H9 (cell line): ENCODE results near the gene FCRLA. TPM values are rescaled to one million over a fixed set of nuclear protein-coding genes. Genes with fewer than 3 reads are reported as not detected.

Experiments used
- DNase-seq: peaks from one replicate; pipeline ENCODE4 v3.0.0-alpha.2; 2017
- H2AFZ ChIP-seq: one replicate; pipeline ENCODE4 v1.6.1; 2013; ENCODE audit warnings: mild to moderate bottlenecking, low read length, control low read depth, moderate library complexity
- H2AK5ac ChIP-seq: 2 replicates; pipeline ENCODE4 v1.6.1; 2013; ENCODE audit warnings: low read length, control low read depth, mixed read lengths; ENCODE audit not compliant: insufficient read length
- H2BK120ac ChIP-seq: one replicate; pipeline ENCODE4 v1.6.1; 2013; ENCODE audit warnings: low read depth, mild to moderate bottlenecking, low read length, control low read depth, inconsistent platforms; ENCODE audit not compliant: poor library complexity, severe bottlenecking
- H2BK12ac ChIP-seq: 2 replicates; pipeline ENCODE4 v1.6.1; 2013; ENCODE audit warnings: low read length, control low read depth, mixed read lengths, low read depth; ENCODE audit not compliant: insufficient read length
- H2BK15ac ChIP-seq: 2 replicates; pipeline ENCODE4 v1.6.1; 2013; ENCODE audit warnings: low read depth, low read length, control low read depth
- H2BK20ac ChIP-seq: one replicate; pipeline ENCODE4 v1.6.1; 2013; ENCODE audit warnings: low read depth, mild to moderate bottlenecking, low read length, control low read depth, inconsistent platforms; ENCODE audit not compliant: poor library complexity, severe bottlenecking
- H2BK5ac ChIP-seq: 2 replicates; pipeline ENCODE4 v1.6.1; 2013; ENCODE audit warnings: low read length, control low read depth, mixed read lengths; ENCODE audit not compliant: insufficient read length
- H3K14ac ChIP-seq: 2 replicates; pipeline ENCODE4 v1.6.1; 2013; ENCODE audit warnings: low read length, control low read depth; ENCODE audit not compliant: insufficient read depth
- H3K18ac ChIP-seq: 2 replicates; pipeline ENCODE4 v1.6.1; 2013; ENCODE audit warnings: low read depth, mild to moderate bottlenecking, mixed read lengths, low read length, control low read depth; ENCODE audit not compliant: insufficient read length
- H3K23ac ChIP-seq: 2 replicates; pipeline ENCODE4 v1.6.1; 2013; ENCODE audit warnings: low read length, control low read depth, mixed read lengths, low read depth; ENCODE audit not compliant: insufficient read length
- H3K23me2 ChIP-seq: 2 replicates; pipeline ENCODE4 v1.6.1; 2013; ENCODE audit warnings: low read depth, mild to moderate bottlenecking, mixed read lengths, low read length, control low read depth; ENCODE audit not compliant: insufficient read length, poor library complexity, severe bottlenecking
- H3K27ac ChIP-seq: 2 replicates; pipeline ENCODE4 v1.5.1; 2013; ENCODE audit warnings: low read length, control low read depth, mixed read lengths, low read depth; ENCODE audit not compliant: insufficient read length
- H3K27me3 ChIP-seq: 2 replicates; pipeline ENCODE4 v1.6.1; 2013; ENCODE audit warnings: low read length, control low read depth, inconsistent platforms; ENCODE audit not compliant: insufficient read depth
- H3K4ac ChIP-seq: 2 replicates; pipeline ENCODE4 v1.6.1; 2013; ENCODE audit warnings: low read depth, mild to moderate bottlenecking, control low read depth, inconsistent platforms, low read length, moderate library complexity
- H3K4me1 ChIP-seq: 2 replicates; pipeline ENCODE4 v1.6.1; 2013; ENCODE audit warnings: low read length, control low read depth, inconsistent platforms; ENCODE audit not compliant: insufficient read depth
- H3K4me2 ChIP-seq: 2 replicates; pipeline ENCODE4 v1.6.1; 2013; ENCODE audit warnings: low read length, control low read depth, mixed read lengths; ENCODE audit not compliant: insufficient read length, insufficient read depth
- H3K56ac ChIP-seq: 2 replicates; pipeline ENCODE4 v1.6.1; 2013; ENCODE audit warnings: low read depth, mild to moderate bottlenecking, mixed read lengths, low read length, control low read depth; ENCODE audit not compliant: insufficient read length
- H3K79me1 ChIP-seq: 2 replicates; pipeline ENCODE4 v1.6.1; 2013; ENCODE audit warnings: low read depth, mild to moderate bottlenecking, moderate library complexity, low read length, control low read depth, inconsistent platforms; ENCODE audit not compliant: insufficient read depth, poor library complexity, severe bottlenecking
- H3K79me2 ChIP-seq: 2 replicates; pipeline ENCODE4 v1.6.1; 2013; ENCODE audit warnings: low read length, control low read depth, inconsistent platforms; ENCODE audit not compliant: insufficient read depth
- H3K9ac ChIP-seq: 2 replicates; pipeline ENCODE4 v1.6.1; 2013; ENCODE audit warnings: low read length, control low read depth, mixed read lengths; ENCODE audit not compliant: insufficient read length; ENCODE audit errors: extremely low read depth
- H3K9me3 ChIP-seq: one replicate; pipeline ENCODE4 v1.6.1; 2013; ENCODE audit warnings: low read depth, low read length, inconsistent platforms; ENCODE audit not compliant: control insufficient read depth
- H3T11ph ChIP-seq: one replicate; pipeline ENCODE4 v1.6.1; 2013; ENCODE audit warnings: mild to moderate bottlenecking, low read length, control low read depth, inconsistent platforms
- H4K20me1 ChIP-seq: one replicate; pipeline ENCODE4 v1.6.1; 2013; ENCODE audit not compliant: control insufficient read depth, insufficient read length, insufficient read depth
- H4K5ac ChIP-seq: 2 replicates; pipeline ENCODE4 v1.6.1; 2013; ENCODE audit warnings: low read depth, mild to moderate bottlenecking, mixed read lengths, low read length, control low read depth; ENCODE audit not compliant: insufficient read length
- H4K8ac ChIP-seq: replicated peaks from 2 replicates; pipeline ENCODE4 v1.6.1; 2013; ENCODE audit warnings: low read length, control low read depth, mixed read lengths, low read depth; ENCODE audit not compliant: insufficient read length
- H4K91ac ChIP-seq: 2 replicates; pipeline ENCODE4 v1.6.1; 2013; ENCODE audit warnings: low read depth, mild to moderate bottlenecking, moderate library complexity, mixed read lengths, low read length, control low read depth; ENCODE audit not compliant: insufficient read length
- H3K27ac Mint-ChIP-seq, 3 experiments: 2 replicates in 2 of 3; 3 replicates in 1 of 3; pipeline ENCODE4 v1.8.0; 2020 to 2021; ENCODE audit warnings: mixed read lengths in 3 of 3, mild to moderate bottlenecking in 1 of 3, moderate library complexity in 1 of 3
- H3K27me3 Mint-ChIP-seq: 2 replicates; pipeline ENCODE4 v1.8.0; 2021; ENCODE audit warnings: low read depth, mild to moderate bottlenecking, moderate library complexity, mixed read lengths
- H3K36me3 Mint-ChIP-seq, 3 experiments: 2 replicates in 2 of 3; 3 replicates in 1 of 3; pipeline ENCODE4 v1.8.0; 2020 to 2021; ENCODE audit warnings: low read depth in 3 of 3, mixed read lengths in 3 of 3; ENCODE audit not compliant: insufficient read depth in 1 of 3
- H3K4me1 Mint-ChIP-seq, 2 experiments: 2 replicates each; pipeline ENCODE4 v1.8.0; 2020; ENCODE audit warnings: mixed read lengths in 2 of 2
- H3K4me3 Mint-ChIP-seq, 2 experiments: 2 replicates in 1 of 2; 3 replicates in 1 of 2; pipeline ENCODE4 v1.8.0; 2020 to 2021; ENCODE audit warnings: mild to moderate bottlenecking in 2 of 2, mixed read lengths in 2 of 2, moderate library complexity in 1 of 2
- H3K9me3 Mint-ChIP-seq, 2 experiments: 2 replicates in 1 of 2; 3 replicates in 1 of 2; pipeline ENCODE4 v1.8.0; 2020; ENCODE audit warnings: mild to moderate bottlenecking in 2 of 2, mixed read lengths in 2 of 2, moderate library complexity in 1 of 2
- WGBS: extraction: QIAGEN DNeasy Blood & Tissue Kit; methylation state at CpG from one replicate; pipeline ENCODE4 v1.1.7; 2013; ENCODE audit warnings: missing lambda C conversion rate, low lambda C conversion rate, mixed read lengths; ENCODE audit not compliant: insufficient read length; ENCODE audit errors: extremely low coverage; 5-methylcytosine and 5-hydroxymethylcytosine counted together
- total RNA-seq: library from RNA; stranded (reverse); gene quantifications from 2 replicates; pipeline ENCODE4 v1.2.1, GENCODE V29; 2021
- TF ChIP-seq, protein P1 (sequence below): fragments of 200-600 bp; sonication (generic); conservative IDR thresholded peaks from 3 replicates; pipeline ENCODE4 v1.8.0; 2021; ENCODE audit warnings: antibody characterized with exemption, mild to moderate bottlenecking

FCRLA gene
- total RNA-seq, 1 experiment from 2014 or later: not detected

DNA sequence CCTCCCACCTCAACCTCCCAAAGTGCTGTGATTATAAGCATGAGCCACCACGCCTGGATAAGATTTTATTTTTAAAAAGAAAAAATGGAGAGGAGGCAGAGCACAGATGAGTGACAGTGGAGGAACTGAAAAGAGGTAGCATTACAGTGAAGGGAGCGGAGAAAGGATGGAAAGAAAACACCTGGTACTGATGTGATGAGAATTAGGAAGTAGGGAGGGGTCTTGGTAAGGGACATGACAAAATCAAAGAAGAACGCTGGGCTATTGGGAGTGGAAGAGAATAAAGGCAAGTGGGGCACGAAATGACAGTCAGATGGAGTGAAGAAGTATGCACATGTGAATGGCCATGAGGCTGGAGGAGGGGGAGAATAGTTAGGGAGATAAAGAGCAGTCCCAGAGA, 2.3 kb downstream of the FCRLA start:
- Histone ChIP-seq H3K27ac (no peak overlapping the region), H2BK15ac (no peak overlapping the region), H3K4ac (no peak overlapping the region), H2BK20ac (no peak overlapping the region), H3K18ac (no peak overlapping the region), H2AFZ (no peak overlapping the region), H3T11ph (no peak overlapping the region), H3K14ac (no peak overlapping the region), H3K27me3 (no peaks in the 10 kb centered on the region), H3K4me1 (no peaks in the 10 kb centered on the region), H3K9me3 (no peaks in the 10 kb centered on the region), H2BK5ac (no peak overlapping the region), H2BK120ac (no peak overlapping the region), H3K79me1 (no peaks in the 10 kb centered on the region), H4K8ac (no peak overlapping the region), H2AK5ac (no peak overlapping the region), H3K23ac (no peak overlapping the region), H3K4me2 (no peak overlapping the region), H2BK12ac (no peak overlapping the region), H4K91ac (no peak overlapping the region), H4K5ac (no peak overlapping the region), H4K20me1 (no peaks in the 10 kb centered on the region), H3K79me2 (no peaks in the 10 kb centered on the region), H3K23me2 (no peaks in the 10 kb centered on the region), H3K9ac (no peak overlapping the region), H3K56ac (no peak overlapping the region)
- H3K36me3 Mint-ChIP-seq: no peaks in the 10 kb centered on the region
- no peak for DNase-seq
- peaks cover 12% of the 10 kb centered on the region in 2 experiments for H3K4me1 Mint-ChIP-seq
- WGBS: no CpG with 5 or more reads among the region's 4 CpGs
- no peak overlapping the region for H3K4me3 Mint-ChIP-seq
- TF ChIP-seq, protein P1, sequence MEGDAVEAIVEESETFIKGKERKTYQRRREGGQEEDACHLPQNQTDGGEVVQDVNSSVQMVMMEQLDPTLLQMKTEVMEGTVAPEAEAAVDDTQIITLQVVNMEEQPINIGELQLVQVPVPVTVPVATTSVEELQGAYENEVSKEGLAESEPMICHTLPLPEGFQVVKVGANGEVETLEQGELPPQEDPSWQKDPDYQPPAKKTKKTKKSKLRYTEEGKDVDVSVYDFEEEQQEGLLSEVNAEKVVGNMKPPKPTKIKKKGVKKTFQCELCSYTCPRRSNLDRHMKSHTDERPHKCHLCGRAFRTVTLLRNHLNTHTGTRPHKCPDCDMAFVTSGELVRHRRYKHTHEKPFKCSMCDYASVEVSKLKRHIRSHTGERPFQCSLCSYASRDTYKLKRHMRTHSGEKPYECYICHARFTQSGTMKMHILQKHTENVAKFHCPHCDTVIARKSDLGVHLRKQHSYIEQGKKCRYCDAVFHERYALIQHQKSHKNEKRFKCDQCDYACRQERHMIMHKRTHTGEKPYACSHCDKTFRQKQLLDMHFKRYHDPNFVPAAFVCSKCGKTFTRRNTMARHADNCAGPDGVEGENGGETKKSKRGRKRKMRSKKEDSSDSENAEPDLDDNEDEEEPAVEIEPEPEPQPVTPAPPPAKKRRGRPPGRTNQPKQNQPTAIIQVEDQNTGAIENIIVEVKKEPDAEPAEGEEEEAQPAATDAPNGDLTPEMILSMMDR: no peak
- no peak overlapping the region for H3K27ac Mint-ChIP-seq
- peaks cover 3% of the 10 kb centered on the region for H3K27me3 Mint-ChIP-seq
- H3K9me3 Mint-ChIP-seq: no peaks in the 10 kb centered on the region
